BE2C (cell line): ENCODE results near the gene PIP5K1C.

Source experiments
- DNase-seq: peaks from one replicate; pipeline ENCODE4 v3.0.0-alpha.2; 2020
- H3K27me3 ChIP-seq: fragments of 250-450 bp; sonication (Bioruptor Pico); 2 replicates; pipeline ENCODE4 v1.5.1; 2020; ENCODE audit warnings: mild to moderate bottlenecking
- H3K36me3 ChIP-seq: fragments of 250-450 bp; sonication (Bioruptor Pico); 2 replicates; pipeline ENCODE4 v1.5.1; 2020; ENCODE audit warnings: mild to moderate bottlenecking
- H3K4me1 ChIP-seq: fragments of 250-450 bp; sonication (Bioruptor Pico); 2 replicates; pipeline ENCODE4 v1.5.1; 2020
- H3K4me3 ChIP-seq: 2 replicates; pipeline ENCODE4 v1.5.1; 2011; ENCODE audit warnings: low read depth, low read length
- H3K9me3 ChIP-seq: fragments of 250-450 bp; sonication (Bioruptor Pico); 2 replicates; pipeline ENCODE4 v1.5.1; 2020
- TF ChIP-seq, protein P1 (sequence below): IDR thresholded peaks from 2 replicates; pipeline ENCODE4 v1.5.1; 2012; ENCODE audit warnings: mild to moderate bottlenecking, low read depth, low read length

The PIP5K1C gene

DNA sequence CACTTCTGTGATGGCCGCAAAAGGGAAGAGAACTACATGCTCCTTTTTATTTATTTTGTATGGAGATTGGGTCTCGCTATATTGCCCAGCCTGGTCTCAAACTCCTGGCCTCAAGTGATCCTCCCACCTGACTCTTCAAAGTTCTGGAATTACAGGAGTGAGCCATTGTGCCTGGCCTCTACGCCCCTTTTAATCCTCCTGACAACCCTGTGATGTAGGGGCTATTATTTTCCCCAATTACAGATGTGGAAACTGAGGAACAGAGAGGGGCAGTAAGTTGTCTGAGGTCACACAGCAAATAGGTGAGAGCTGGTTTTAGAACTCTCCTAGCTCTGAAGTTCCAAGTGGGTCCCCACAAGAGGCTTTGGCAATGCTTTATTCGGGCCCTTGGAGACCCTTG is 19.6 kb upstream of the PIP5K1C start:
- H3K4me1 ChIP-seq, result no peaks in the 10 kb centered on the region
- TF ChIP-seq, protein P1, sequence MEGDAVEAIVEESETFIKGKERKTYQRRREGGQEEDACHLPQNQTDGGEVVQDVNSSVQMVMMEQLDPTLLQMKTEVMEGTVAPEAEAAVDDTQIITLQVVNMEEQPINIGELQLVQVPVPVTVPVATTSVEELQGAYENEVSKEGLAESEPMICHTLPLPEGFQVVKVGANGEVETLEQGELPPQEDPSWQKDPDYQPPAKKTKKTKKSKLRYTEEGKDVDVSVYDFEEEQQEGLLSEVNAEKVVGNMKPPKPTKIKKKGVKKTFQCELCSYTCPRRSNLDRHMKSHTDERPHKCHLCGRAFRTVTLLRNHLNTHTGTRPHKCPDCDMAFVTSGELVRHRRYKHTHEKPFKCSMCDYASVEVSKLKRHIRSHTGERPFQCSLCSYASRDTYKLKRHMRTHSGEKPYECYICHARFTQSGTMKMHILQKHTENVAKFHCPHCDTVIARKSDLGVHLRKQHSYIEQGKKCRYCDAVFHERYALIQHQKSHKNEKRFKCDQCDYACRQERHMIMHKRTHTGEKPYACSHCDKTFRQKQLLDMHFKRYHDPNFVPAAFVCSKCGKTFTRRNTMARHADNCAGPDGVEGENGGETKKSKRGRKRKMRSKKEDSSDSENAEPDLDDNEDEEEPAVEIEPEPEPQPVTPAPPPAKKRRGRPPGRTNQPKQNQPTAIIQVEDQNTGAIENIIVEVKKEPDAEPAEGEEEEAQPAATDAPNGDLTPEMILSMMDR, result no peak
- peaks cover 22% of the 10 kb centered on the region for H3K27me3 ChIP-seq
- no peak overlapping the region for H3K4me3 ChIP-seq
- DNase-seq, result no peak
- no peaks in the 10 kb centered on the region for H3K36me3 ChIP-seq
- H3K9me3 ChIP-seq, result no peaks in the 10 kb centered on the region

DNA sequence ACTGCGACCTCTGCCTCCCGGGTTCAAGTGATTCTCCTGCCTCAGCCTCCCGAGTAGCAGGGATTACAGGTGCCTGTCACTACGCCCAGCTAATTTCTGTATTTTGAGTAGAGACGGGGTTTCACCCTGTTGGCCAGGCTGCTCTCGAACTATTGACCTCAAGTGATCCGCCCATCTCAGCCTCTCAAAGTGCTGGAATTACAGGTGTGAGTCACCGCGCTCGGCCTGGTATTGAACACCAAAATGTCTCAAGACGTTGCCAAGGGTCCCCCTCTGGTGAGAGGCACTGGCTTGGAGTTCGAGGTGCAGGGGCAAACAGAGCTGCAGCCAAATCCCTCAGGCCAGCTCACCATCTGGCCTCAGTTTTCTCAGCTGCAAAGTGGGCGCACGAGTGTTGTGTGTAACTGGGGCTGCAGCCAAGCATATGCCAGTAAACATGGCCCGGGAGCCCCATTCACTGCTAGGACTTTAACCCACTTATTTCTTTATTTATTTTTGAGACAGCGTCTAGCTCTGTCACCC is 15.9 kb upstream of the PIP5K1C start:
- no peaks in the 10 kb centered on the region for H3K9me3 ChIP-seq
- no peak overlapping the region for H3K4me3 ChIP-seq
- TF ChIP-seq, protein P1, result no peak
- no peak for DNase-seq
- peaks cover 18% of the 10 kb centered on the region for H3K27me3 ChIP-seq
- H3K4me1 ChIP-seq, result no peaks in the 10 kb centered on the region
- no peaks in the 10 kb centered on the region for H3K36me3 ChIP-seq

DNA sequence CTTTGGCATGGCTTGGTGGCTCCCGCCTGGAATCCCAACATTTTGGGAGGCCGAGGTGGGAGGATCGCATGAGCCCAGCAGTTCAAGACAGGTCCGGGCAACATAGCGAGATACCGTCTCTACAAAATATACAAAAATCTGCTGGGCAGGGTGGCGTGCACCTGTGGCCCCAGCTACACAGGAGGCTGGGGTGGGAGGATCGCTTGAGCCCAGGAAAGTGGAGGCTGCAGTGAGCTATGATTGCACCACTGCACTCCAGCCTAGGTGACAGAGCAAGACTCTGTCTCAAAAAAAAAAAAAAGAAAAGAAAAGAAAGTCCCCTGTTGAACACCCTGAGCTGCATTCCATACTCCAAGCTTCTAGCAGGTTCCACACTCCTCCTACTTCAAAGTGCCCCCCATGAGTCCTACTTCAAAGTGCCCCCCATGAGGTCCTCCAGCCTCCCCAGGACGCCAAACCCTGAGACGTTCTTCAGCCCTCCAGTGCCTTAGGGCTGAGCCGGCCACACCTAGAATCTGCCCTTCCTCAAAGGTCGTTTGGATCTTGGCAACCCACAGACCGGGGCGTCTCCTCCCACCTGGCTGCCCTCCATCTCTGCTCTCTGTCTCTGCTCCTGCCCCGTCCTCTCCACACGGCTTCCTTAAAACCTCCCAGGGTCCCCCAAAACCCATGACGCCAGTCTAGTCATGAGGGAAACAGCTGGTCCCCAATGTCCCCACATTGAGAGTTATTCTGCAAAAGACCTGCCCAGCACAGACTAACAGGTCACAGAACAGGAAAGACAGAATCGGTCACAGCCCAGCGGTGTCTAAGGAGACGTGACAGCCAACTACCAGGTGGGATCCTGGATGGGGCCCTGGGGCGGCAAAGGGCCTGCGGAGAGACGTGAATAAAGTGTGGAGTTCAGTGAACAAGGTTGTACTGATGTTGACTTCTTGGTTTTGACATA is 12.7 kb upstream of the PIP5K1C start:
- Histone ChIP-seq H3K4me1 (no peaks in the 10 kb centered on the region), H3K27me3 (peaks cover 41% of the 10 kb centered on the region), H3K36me3 (no peaks in the 10 kb centered on the region), H3K9me3 (no peaks in the 10 kb centered on the region), H3K4me3 (no peak overlapping the region)
- TF ChIP-seq, protein P1, result no peak
- DNase-seq, result no peak

DNA sequence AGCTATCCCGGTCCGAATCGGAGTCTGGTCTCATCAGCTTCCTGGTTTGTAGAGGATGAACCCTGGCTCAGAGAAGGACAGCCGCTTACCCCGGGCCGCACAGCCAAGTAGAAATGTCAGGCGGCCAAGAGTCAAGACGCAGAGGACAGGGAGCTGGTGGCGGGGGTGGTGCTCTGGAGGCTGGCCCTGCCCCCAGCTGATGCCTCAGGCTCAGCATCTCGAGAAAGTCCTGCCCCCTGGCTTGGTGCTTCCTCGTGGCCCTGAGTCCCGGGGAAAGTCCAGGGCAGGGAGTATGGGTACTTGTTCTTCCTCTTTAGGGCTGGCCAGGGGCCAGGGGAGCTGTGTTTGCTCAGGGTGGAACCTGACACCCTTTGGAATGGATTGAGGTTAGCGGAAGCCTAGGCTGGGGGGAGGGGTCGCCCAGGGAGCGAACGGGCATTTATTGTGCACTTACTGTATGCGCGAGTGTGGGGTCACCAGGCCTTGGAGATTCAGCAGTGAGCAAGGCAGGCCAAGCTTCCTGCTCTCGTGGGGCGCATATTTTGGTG is 10.1 kb upstream of the PIP5K1C start:
- TF ChIP-seq, protein P1, result no peak
- H3K4me1 ChIP-seq, result no peaks in the 10 kb centered on the region
- H3K36me3 ChIP-seq, result no peaks in the 10 kb centered on the region
- H3K4me3 ChIP-seq, result no peak overlapping the region
- DNase-seq, result no peak
- H3K9me3 ChIP-seq, result no peaks in the 10 kb centered on the region
- H3K27me3 ChIP-seq, result peaks cover 47% of the 10 kb centered on the region

DNA sequence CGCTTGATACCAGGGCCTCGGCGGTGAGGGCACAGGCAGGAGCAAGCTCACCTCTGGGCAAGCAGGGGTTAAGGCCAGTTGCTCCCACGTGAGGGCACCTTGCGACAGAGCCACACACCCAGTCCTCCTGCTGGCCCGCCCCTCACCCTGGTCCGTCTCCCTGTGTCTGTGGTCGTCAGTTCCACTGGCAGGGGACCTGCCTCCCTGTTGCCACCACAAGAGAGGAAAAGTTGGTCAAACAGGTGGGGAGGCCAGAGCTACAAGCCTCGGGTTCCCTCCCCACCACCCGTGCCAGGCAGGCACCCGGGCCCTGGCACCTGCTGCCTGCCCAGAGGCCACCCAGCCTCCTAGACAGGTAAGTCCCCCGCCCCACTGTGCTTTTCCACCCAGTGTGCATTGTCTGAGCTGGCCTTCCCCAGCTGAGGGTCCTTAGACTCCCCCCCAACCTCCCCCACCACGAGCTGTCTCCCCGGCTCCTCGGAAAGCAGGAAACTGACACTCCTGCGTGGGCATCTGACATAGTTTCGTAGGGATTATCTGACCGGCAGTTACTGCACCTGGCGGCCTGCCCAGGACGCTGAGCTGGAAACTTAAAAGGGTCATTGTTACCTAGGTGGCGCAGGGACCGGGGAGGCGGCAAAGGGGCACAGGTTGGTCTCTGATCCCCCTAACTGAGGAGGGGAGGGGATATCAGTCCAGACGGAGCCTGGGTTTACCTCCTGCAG is 8.1 kb upstream of the PIP5K1C start, which contains the start of gene TJP3:
TSS of gene TJP3 (plus strand) at position 178 of the 725 bp plus-strand sequence. CDS start 20,049 bp downstream, outside the sequence.
- Histone ChIP-seq H3K9me3 (no peaks in the 10 kb centered on the region), H3K27me3 (peaks cover 47% of the 10 kb centered on the region), H3K36me3 (no peaks in the 10 kb centered on the region), H3K4me3 (no peak within 1 kb of the TSS), H3K4me1 (no peaks in the 10 kb centered on the region)
- no peak for DNase-seq
- TF ChIP-seq, protein P1, result no peak
